GM12891 (cell line): ENCODE measurements around the gene RIMBP2.

ENCODE experiments used
- DNase-seq: peaks from one replicate; pipeline ENCODE4 v3.0.0; 2011; ENCODE audit warnings: low spot score; ENCODE audit not compliant: insufficient read length
- FAIRE-seq: peaks from 2 replicates; lab custom pipeline; 2011; peaks lifted over from hg19 to GRCh38; lab: Jason Lieb, UNC
- PAX5 ChIP-seq: IDR thresholded peaks from 2 replicates; pipeline ENCODE4 v1.6.1; 2011; ENCODE audit warnings: low read length, moderate library complexity, mild to moderate bottlenecking; ENCODE audit not compliant: insufficient read depth, severe bottlenecking
- POLR2A ChIP-seq: IDR thresholded peaks from 2 replicates; pipeline ENCODE4 v1.6.1; 2011; ENCODE audit warnings: low read depth, low read length, control low read depth
- POLR2AphosphoS5 ChIP-seq: IDR thresholded peaks from 2 replicates; pipeline ENCODE4 v1.6.1; 2011; ENCODE audit warnings: low read depth, low read length, control low read depth
- POU2F2 ChIP-seq: IDR thresholded peaks from 2 replicates; pipeline ENCODE4 v1.6.1; 2011; ENCODE audit warnings: low read depth, mild to moderate bottlenecking, control low read depth, low read length, moderate library complexity
- SPI1 ChIP-seq: IDR thresholded peaks from 2 replicates; pipeline ENCODE4 v1.6.1; 2011; ENCODE audit warnings: low read depth, low read length, control low read depth
- TAF1 ChIP-seq: IDR thresholded peaks from 2 replicates; pipeline ENCODE4 v1.6.1; 2011; ENCODE audit warnings: low read depth, low read length, control low read depth

RIMBP2 gene

DNA sequence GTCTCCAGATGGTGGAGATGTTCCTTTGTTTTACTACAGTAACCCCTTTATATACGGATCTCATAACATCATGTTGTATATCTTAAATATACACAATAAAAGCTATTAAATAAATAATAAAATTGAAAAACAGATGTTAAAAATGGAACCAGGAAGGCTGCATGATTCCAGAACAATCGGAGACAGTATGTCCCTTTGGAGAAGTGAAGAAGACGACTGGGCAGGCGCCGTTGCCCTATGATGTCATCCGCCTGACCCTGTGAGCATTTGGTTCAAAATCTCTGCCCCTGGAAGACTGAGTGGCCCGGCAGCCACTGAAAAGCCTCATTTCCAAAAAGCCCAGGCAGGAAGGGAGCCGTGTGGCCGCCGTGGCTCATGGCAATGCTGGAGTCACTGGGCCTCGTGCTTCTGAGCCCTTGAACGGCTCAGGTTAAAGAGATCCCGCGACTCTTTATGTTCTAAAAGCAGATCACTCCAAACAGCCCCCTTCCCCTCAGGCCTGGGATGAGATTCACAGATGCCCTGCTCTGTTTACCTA lies 30.8 kb downstream of the RIMBP2 start:
- TF ChIP-seq TAF1 (no peak), POLR2A (no peak), POU2F2 (no peak), POLR2AphosphoS5 (no peak), PAX5 (no peak), SPI1 (no peak)
- FAIRE-seq = no peak
- DNase-seq = no peak

DNA sequence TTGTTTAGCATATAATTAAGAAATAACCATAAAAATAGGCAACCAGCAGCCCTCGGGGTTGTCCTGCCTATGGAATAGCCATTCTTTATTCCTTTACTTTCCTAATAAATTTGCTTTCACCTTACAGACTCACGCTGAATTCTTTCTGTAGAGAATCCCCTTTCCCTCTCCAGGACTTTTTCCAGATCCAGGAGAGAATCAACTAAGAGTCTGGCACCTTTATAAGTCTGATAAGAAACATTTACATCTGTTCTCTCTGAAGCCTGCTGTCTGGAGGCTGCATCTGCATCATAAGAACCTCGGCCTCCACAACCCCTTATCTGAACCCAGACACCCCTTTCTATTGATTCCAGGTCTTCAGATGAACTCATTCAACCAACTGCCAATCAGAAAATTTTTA lies 32.3 kb downstream of the RIMBP2 start:
- DNase-seq (no peak), FAIRE-seq (no peak)
- TF ChIP-seq PAX5 (no peak), POLR2A (no peak), POLR2AphosphoS5 (no peak), TAF1 (no peak), SPI1 (no peak), POU2F2 (no peak)

GRCh38 chr12:130683080-130683479 lies 33.0 kb downstream of the RIMBP2 start:
- DNase-seq = no peak
- no peak for FAIRE-seq
- TF ChIP-seq SPI1 (no peak), TAF1 (no peak), PAX5 (no peak), POU2F2 (no peak), POLR2A (no peak), POLR2AphosphoS5 (no peak)

GRCh38 chr12:130680451-130680990 lies 35.6 kb downstream of the RIMBP2 start:
- DNase-seq = no peak
- TF ChIP-seq POU2F2 (no peak), PAX5 (no peak), POLR2AphosphoS5 (no peak), POLR2A (no peak), TAF1 (no peak), SPI1 (no peak)
- FAIRE-seq = no peak

DNA sequence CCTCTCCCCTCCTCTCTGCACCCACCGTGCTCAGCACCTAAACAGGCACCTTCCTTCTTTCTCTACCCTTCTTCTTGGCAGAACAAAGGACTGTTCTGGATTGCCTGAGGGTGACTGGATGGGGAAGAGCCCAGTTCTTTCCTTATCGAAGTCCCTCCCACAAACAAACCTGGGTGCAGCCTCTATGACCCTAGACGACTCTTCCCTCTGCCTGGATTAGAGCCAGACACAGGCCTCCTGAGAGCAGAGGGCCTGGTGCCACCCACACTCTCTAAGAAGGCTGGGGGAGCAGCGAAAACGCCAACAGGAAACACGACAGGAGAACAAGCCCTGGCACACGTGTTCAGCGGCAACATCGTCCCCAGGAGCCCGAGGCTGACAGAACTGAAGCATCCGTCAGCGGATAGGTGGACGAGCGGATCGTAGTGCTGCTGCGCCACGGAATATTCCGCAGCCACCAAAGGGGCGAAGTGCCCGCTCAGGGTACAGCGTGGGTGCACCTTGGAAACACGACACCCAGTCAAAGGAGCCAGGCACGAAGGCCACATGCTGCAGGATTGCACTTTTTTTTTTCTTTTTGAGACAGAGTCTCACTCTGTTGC lies 38.0 kb downstream of the RIMBP2 start:
- TF ChIP-seq TAF1 (no peak), POU2F2 (no peak), POLR2AphosphoS5 (no peak), POLR2A (no peak), SPI1 (no peak), PAX5 (no peak)
- DNase-seq (no peak), FAIRE-seq (no peak)

- DNase-seq (no peak), FAIRE-seq (no peak)
- no peak for TF ChIP-seq PAX5
Observed at GRCh38 chr12:130675791-130676190, 40.3 kb downstream of the RIMBP2 start.

GRCh38 chr12:130675121-130675520 lies 41.0 kb downstream of the RIMBP2 start:
- DNase-seq (no peak), FAIRE-seq (no peak)
- TF ChIP-seq TAF1 = no peak
- TF ChIP-seq POLR2AphosphoS5 = no peak
- no peak for TF ChIP-seq PAX5
- no peak for TF ChIP-seq SPI1
- TF ChIP-seq POU2F2 = no peak
- TF ChIP-seq POLR2A = no peak

- TF ChIP-seq SPI1 = no peak
- FAIRE-seq = no peak
- no peak for DNase-seq
Observed at GRCh38 chr12:130674676-130675075, 41.4 kb downstream of the RIMBP2 start.

- FAIRE-seq (no peak), DNase-seq (no peak)
- TF ChIP-seq TAF1 = no peak
- TF ChIP-seq SPI1 = no peak
- no peak for TF ChIP-seq POU2F2
- TF ChIP-seq POLR2A = no peak
- TF ChIP-seq PAX5 = no peak
- TF ChIP-seq POLR2AphosphoS5 = no peak
Observed at GRCh38 chr12:130673036-130673705, 42.9 kb downstream of the RIMBP2 start.
